Superior temporal gyrus (tissue), 1 donor: ENCODE data around the gene TP73.

Experiments
- DNase-seq: peaks from one replicate; pipeline ENCODE4 v3.0.0-alpha.2; 2016; ENCODE audit errors: extremely low spot score

Gene TP73

DNA sequence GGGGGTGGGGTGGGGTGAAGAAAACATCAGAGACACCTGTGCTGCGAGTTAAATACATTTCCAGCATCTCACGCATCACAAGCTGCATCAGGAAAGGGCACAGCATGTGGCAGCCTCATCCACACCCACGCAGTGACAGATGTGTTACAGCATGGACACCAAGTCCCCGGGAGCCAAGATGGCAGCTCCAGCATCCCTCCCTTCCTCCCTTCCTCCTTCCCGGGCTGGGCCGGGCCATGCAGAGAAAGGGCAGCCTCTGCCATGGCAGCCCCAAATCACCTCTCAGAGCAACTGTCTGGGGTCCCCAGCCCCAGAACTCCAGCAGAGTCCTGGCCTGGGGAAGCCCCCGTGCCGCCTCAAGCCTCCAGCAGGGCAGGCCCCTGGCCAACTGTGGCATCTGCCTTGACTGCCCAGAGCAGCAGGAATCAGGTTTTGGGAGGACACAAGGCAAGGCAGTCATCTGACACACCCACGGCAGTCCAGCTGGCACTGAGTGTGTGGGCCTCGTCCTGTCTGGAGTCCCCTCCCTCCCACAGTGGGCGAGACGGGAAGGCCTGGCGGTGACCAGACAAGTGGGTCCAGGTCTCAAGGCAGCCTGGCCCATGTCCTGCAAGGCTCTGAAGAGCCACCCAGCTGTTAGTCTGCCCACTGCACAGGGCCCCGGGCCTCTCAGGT lies 126.4 kb downstream of the TP73 start:
- no peak for DNase-seq

DNA sequence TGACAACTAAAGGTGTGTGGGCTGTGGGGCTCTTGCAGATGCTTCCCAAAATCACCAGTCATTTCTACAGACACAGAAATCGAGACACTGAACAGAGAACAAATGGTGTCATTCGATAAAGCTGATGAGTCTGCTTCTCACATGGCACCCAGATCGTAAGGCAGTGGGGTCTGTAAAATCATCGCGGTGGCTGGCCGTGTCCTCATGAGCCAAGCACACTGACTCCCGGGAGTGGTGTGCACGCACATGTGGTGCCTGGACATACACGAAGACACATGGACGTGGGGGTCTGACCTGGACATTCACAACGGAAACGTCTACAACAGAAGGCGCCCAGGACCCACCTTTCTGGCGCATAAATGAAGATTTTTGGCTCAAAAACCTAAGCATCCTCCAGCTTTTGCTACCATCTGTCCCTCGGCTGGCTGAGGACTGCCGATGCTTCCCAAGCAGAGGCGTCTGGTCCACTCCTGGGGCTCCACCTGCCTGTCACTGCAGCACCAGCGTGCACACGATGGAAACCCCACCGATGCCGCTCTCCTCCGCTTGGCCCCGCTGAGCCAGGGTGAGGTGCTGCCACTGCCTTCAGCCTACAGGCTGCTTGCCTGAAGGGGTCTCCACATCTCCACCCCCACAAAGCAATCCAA lies 127.1 kb downstream of the TP73 start:
- no peak for DNase-seq

DNA sequence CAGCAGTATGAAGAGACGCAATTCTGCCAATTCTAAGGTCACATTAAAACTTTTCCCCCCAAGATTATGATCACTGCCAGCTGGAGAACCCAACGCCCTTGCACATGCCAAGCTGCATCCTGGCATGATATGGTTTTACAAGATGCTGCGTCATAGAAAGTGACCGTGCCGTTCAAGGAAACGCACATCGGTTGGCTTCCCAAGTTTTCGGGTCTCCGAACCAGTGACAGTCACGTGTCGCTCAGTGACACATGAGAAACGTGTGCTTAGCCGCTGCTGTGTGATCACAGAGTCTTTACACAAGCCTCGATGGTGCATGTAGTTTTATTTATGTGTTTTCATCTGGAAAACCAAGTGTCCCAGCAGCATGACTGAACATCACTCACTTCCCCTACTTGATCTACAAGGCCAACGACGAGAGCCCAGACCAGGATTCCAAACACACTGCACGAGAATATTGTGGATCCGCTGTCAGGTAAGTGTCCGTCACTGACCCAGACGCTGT lies 127.6 kb downstream of the TP73 start:
- DNase-seq, result no peak

DNA sequence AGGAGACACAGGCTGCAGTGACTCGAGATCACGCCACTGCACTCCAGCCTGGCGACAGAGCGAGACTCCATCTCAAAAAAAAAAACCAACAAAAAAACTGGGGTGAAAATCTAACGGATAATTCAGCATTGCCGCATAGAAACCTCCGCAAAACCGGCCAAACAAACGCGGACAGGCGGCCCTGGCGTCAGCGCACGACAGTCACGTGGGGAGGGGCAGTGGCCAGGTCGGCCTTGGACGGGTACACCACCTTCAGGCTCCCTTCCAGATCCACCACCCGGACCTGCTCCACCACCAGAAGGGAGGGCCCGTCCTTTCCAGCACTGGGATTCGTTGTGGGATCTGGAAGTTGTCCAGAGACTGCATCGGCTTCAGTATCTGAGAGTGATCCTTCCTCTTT lies 128.6 kb downstream of the TP73 start:
- no peak for DNase-seq

DNA sequence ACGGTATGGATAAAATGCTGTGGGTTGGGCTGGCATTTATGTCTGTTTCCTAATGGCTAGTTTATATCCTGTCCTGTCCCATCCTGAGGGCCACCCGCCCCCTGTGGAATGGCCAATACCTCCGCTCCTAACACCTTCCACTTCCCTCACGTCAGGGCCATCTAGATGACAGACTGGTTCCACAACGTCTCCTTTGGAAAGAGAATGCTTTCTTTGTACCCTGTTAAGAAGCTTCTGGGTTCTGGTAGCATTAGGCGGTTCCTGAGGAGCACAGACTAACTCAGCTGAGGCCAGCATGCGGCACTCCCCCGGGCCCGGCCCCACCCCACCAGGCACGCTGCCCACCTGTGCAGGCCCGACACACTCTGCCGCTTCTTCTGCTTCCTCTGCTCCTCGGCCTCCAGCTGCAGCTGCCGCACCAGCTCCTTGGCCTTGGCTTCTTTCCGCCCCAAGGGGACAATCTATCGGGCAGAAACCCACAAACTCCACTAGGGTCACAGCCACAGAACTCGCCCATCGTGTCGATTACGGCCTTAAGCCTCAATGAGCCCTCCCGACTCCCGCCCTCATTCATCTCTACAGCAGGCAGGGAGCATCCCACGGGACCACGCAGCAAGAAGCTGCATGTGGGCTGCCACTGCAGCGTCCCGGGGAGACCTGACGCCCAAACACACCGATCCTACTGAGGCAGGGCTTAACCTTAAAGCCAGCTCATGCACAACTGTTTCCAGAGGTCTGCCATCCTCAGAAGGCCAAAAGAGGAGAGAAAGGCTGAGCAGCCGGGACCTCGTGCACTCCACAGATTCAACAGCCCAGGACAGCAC lies 131.5 kb downstream of the TP73 start:
- no peak for DNase-seq

DNA sequence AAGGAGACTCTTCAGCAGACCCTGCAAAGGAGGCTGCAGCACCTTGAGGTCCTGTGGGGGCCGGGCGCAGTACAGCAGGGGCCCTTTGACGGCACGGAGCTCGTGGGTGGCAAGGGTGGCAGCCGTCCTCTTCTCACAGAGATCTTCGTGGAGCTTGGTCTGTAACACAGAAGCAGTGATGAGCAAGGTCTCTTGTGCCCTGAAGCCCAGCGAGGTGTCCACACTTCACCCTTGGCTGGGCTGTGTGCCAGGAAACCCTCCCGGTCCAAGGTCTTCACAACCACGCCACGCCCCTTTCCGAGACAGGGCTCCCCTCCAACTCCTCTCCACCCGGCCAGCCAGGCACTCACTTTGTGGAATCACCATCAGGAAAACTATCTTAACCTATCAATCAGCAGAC lies 132.7 kb downstream of the TP73 start:
- no peak for DNase-seq

DNA sequence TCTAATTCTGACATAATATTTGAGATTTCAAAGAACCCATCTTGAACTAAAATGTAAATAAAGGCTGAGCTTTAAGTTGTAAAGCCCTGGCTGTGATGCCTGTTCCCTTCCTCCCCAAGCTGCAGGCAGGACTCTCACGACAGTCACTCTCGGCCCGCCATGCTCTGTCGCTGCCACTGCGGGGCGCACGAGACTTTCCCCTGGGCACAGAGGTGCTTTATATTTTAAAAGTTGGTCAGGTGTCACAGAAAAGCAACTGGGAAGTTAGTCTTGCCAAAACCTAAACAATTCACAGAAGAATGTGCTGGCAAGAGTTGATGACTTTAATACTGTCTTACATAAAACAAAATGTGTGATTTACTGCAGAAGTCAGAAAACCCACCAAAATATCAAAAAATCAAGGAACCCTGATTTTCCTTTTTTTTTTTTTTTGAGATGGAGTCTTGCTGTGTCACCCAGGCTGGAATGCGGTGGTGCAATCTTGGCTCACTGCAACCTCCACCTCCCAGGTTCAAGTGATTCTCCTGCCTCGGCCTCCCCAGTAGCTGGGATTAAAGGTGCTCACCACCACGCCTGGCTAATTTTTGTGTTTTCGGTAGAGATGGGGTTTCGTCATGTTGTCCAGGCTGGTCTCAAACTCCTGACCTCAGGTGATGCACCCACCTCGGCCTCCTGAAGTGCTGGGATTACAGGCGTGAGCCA lies 133.3 kb downstream of the TP73 start:
- no peak for DNase-seq
